ENCODE measurements around the gene ABCA5. TPM values are rescaled to one million over a fixed set of nuclear protein-coding genes. Genes with fewer than 3 reads are reported as not detected.

Gene ABCA5, protein sequence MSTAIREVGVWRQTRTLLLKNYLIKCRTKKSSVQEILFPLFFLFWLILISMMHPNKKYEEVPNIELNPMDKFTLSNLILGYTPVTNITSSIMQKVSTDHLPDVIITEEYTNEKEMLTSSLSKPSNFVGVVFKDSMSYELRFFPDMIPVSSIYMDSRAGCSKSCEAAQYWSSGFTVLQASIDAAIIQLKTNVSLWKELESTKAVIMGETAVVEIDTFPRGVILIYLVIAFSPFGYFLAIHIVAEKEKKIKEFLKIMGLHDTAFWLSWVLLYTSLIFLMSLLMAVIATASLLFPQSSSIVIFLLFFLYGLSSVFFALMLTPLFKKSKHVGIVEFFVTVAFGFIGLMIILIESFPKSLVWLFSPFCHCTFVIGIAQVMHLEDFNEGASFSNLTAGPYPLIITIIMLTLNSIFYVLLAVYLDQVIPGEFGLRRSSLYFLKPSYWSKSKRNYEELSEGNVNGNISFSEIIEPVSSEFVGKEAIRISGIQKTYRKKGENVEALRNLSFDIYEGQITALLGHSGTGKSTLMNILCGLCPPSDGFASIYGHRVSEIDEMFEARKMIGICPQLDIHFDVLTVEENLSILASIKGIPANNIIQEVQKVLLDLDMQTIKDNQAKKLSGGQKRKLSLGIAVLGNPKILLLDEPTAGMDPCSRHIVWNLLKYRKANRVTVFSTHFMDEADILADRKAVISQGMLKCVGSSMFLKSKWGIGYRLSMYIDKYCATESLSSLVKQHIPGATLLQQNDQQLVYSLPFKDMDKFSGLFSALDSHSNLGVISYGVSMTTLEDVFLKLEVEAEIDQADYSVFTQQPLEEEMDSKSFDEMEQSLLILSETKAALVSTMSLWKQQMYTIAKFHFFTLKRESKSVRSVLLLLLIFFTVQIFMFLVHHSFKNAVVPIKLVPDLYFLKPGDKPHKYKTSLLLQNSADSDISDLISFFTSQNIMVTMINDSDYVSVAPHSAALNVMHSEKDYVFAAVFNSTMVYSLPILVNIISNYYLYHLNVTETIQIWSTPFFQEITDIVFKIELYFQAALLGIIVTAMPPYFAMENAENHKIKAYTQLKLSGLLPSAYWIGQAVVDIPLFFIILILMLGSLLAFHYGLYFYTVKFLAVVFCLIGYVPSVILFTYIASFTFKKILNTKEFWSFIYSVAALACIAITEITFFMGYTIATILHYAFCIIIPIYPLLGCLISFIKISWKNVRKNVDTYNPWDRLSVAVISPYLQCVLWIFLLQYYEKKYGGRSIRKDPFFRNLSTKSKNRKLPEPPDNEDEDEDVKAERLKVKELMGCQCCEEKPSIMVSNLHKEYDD (N-terminal part only)
- 10 to 100 TPM; 16.1 to 20.7 (median 19.0) TPM for total RNA-seq
- polyA plus RNA-seq: 11.3 TPM
- long read RNA-seq, donor 1, partial matches to known transcripts: 3 of 8 reads
- long read RNA-seq, donor 1, other reads (novel, unspliced or antisense): 5 of 8 reads
- long read RNA-seq, donor 2, partial matches to known transcripts: 3 of 7 reads
- long read RNA-seq, donor 2, other reads (novel, unspliced or antisense): 4 of 7 reads
- long read RNA-seq, donor 3, partial matches to known transcripts: 4 of 6 reads
- long read RNA-seq, donor 3, other reads (novel, unspliced or antisense): 0 of 6 reads
- long read RNA-seq, donor 4, partial matches to known transcripts: 0 of 2 reads
- long read RNA-seq, donor 4, other reads (novel, unspliced or antisense): 1 of 2 reads

DNA sequence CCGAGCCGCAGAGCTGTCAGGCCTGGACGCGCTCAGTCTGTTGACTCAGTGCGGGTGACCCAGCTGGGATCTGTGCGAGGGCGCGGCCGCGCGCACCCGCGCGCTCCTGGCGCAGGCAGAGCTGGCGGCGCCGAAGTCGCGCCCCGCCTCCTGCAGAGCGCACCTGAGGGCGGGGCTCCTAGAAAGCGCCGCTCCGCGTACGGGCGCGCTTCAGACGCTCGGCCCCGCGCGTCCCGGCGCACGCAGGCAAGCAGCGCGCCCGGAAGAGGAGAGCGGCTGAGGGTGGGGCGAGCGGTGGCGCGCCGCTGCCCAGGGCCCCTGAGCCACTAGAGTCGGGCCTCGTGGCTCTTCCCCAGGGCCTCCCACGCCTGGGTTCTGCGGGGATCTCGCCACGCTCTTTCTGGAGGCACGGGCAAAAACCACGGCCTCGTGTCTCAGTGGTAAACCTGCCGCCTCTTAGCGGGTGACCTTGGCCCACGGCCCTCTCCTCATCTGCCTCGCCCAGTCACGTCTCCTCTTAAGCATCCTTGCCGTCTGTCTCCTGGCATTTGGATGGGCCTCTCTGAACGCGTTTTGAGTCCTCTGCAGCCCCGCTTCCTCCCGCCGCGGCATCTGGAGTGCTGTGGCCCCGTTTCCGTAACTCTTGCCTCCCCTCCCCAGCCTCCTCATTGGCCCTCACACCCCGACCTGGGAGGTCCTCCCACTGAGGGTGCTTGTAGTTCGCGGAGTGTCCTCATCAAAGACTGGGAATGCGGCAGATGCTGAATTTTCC lies at the start of gene ABCA5:
ABCA5 (minus strand) TSS at position 74 of the 772 bp plus-strand sequence. CDS start 12,718 bp downstream, outside the sequence.
- peak within 1 kb of the TSS; percentile 48 for H3K27ac ChIP-seq (ENCODE audit: low read length)
- H3K4me3 ChIP-seq (ENCODE audit: low read length): peak within 1 kb of the TSS; percentile 46
- peak; percentile 98 for ATAC-seq
- intact Hi-C loops (cut with DNase I): loop anchor here in 1 of 4 donors (10.0 kb wide), 1 partner anchor 88 kb away; the partner anchor contains the start of gene MAP2K6
- peak; percentile 82 to 91 (median 90) for DNase-seq
- H3K4me1 ChIP-seq (ENCODE audit: control insufficient read depth, insufficient read depth, low read length): no peaks in the 10 kb centered on the region
- no peaks in the 10 kb centered on the region for H3K27me3 ChIP-seq (ENCODE audit: control insufficient read depth, insufficient read depth)
- under 1% methylated on average over 74 of the region's 74 CpGs for WGBS
- no peaks in the 10 kb centered on the region for H3K9me3 ChIP-seq (ENCODE audit: control insufficient read depth, low read length)

DNA sequence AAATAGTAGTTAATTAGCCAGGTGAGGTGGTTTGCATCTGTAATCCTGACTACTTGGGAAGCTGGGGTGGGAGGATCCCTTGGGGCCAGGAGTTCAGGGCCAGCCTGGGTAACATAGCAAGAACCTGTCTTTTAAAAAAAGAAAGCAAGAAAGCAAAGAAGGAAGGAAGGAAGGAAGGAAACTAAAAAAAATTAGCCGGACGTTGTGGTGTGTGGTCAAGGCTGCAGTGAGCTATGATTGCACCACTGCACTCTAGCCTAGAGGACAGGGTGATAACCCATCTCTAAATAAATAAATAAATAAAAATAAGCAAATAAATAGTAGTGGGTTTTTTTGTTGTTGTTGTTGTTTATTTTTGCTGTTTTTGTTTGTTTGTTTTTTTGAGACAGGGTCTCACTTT lies 48.3 kb upstream of the ABCA5 start:
- DNase-seq: no peak
- ATAC-seq: no peak
- Histone ChIP-seq H3K4me3 (ENCODE audit: low read length) (no peak overlapping the region), H3K27ac (ENCODE audit: low read length) (no peak overlapping the region), H3K27me3 (ENCODE audit: control insufficient read depth, insufficient read depth) (no peaks in the 10 kb centered on the region), H3K4me1 (ENCODE audit: control insufficient read depth, insufficient read depth, low read length) (no peaks in the 10 kb centered on the region), H3K9me3 (ENCODE audit: control insufficient read depth, low read length) (no peaks in the 10 kb centered on the region)
- WGBS: 63% methylated on average over 2 of the region's 2 CpGs
- intact Hi-C loops (cut with DNase I): no loop called here

DNA sequence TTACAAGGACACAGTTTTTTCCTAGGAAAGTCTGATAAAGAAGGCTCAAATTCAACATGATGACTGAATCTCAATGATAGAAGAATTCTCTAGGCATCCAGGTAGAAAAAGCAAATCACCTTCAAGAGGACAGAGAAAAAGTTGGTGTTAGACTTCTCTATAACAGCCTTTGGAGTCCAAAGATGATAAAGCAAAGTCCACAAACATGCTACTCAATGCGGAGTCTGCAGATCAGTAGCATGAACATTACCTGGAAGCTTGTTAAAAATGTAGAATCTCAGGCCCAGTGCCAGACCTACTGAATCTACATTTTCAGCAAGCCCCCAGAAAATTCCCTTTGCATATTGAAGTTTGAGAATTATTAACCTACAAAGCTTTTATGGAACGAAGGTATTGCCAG lies 46.1 kb upstream of the ABCA5 start:
- no peaks in the 10 kb centered on the region for H3K9me3 ChIP-seq (ENCODE audit: control insufficient read depth, low read length)
- no peak overlapping the region for H3K4me3 ChIP-seq (ENCODE audit: low read length)
- 96% methylated on average over 2 of the region's 2 CpGs for WGBS
- ATAC-seq (no peak), DNase-seq (no peak)
- intact Hi-C loops (cut with DNase I): no loop called here
- H3K4me1 ChIP-seq (ENCODE audit: control insufficient read depth, insufficient read depth, low read length): no peaks in the 10 kb centered on the region
- no peaks in the 10 kb centered on the region for H3K27me3 ChIP-seq (ENCODE audit: control insufficient read depth, insufficient read depth)
- no peak overlapping the region for H3K27ac ChIP-seq (ENCODE audit: low read length)

DNA sequence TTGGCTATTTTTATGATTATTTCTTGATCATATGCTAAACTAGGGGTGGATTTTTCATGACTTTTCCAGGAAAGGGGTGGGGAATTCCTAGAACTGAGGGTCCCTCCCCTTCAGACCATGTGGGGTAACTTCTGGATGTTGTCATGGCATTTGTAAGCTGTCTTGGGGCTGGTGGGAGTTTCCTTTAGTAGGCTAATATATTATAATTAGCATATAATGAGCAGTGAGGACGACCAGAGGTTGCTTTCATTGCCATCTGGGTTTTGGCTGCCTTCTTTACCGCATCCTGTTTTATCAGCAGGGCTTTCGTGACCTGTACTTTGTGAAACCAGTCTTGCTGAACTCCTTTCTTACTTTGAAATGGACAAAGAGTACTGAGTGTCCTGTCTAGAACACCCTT lies 40.4 kb upstream of the ABCA5 start:
- DNase-seq (no peak), ATAC-seq (no peak)
- Histone ChIP-seq H3K27ac (ENCODE audit: low read length) (no peak overlapping the region), H3K27me3 (ENCODE audit: control insufficient read depth, insufficient read depth) (no peaks in the 10 kb centered on the region), H3K4me3 (ENCODE audit: low read length) (no peak overlapping the region), H3K9me3 (ENCODE audit: control insufficient read depth, low read length) (no peaks in the 10 kb centered on the region), H3K4me1 (ENCODE audit: control insufficient read depth, insufficient read depth, low read length) (no peaks in the 10 kb centered on the region)
- 54% methylated on average over 3 of the region's 3 CpGs for WGBS
- intact Hi-C loops (cut with DNase I): no loop called here

DNA sequence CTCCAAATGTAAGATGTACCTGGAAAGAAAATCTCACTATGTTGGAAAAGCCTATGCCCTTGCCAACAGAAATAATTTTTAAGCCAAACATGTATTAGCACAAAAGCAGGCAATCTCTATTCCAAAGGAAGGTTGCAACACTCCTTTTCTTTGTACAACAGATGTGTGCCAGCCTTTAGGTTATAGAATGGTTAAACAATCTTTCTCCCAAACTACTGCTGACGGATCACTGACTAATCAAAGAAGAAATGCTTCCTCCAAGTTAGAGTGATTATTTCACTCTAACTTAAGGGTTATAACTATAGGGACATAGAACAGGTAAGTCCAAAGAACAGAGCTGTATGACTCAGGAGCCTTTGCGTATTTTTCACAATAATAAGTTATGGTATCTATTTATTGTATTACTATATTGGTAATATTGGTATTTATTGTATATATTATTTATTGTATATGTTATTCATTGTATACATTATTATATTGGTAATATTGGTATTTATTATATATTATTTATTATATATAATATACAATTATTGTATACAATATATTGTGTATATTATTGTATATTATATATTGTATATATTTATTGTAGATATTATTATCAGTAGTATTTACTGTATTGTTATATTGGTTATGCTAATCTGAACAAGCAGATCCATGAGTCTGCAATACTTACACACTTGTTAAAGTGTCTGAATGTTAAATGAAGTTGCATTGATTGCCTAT lies 36.7 kb upstream of the ABCA5 start:
- no peaks in the 10 kb centered on the region for H3K9me3 ChIP-seq (ENCODE audit: control insufficient read depth, low read length)
- intact Hi-C loops (cut with DNase I): no loop called here
- H3K4me1 ChIP-seq (ENCODE audit: control insufficient read depth, insufficient read depth, low read length): no peaks in the 10 kb centered on the region
- DNase-seq (no peak), ATAC-seq (no peak)
- H3K27me3 ChIP-seq (ENCODE audit: control insufficient read depth, insufficient read depth): no peaks in the 10 kb centered on the region
- H3K27ac ChIP-seq (ENCODE audit: low read length): no peak overlapping the region
- H3K4me3 ChIP-seq (ENCODE audit: low read length): no peak overlapping the region
- 76% methylated on average over 2 of the region's 2 CpGs for WGBS

DNA sequence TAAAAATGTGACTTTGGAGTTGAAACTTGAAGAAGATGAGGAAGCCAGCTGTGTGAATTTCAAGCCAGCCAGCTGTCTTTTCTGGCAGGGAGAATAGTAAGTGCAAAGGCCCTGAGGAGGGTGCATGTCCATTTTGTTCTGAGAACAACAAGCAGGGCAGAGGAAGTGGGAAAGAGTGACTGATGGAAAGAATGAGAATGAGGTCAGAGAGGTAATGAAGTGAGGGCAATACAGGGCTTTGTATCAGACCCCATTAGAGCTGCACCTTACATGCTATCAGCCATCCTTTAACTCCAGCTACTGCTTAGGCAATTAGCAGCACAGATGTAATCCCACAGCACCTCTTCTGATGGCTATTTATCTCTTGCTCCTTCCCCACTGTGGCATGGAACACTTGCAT lies 34.2 kb upstream of the ABCA5 start:
- intact Hi-C loops (cut with DNase I): no loop called here
- H3K4me3 ChIP-seq (ENCODE audit: low read length): no peak overlapping the region
- no peak overlapping the region for H3K27ac ChIP-seq (ENCODE audit: low read length)
- H3K27me3 ChIP-seq (ENCODE audit: control insufficient read depth, insufficient read depth): no peaks in the 10 kb centered on the region
- no peaks in the 10 kb centered on the region for H3K9me3 ChIP-seq (ENCODE audit: control insufficient read depth, low read length)
- ATAC-seq: no peak
- H3K4me1 ChIP-seq (ENCODE audit: control insufficient read depth, insufficient read depth, low read length): no peaks in the 10 kb centered on the region
- DNase-seq: no peak

DNA sequence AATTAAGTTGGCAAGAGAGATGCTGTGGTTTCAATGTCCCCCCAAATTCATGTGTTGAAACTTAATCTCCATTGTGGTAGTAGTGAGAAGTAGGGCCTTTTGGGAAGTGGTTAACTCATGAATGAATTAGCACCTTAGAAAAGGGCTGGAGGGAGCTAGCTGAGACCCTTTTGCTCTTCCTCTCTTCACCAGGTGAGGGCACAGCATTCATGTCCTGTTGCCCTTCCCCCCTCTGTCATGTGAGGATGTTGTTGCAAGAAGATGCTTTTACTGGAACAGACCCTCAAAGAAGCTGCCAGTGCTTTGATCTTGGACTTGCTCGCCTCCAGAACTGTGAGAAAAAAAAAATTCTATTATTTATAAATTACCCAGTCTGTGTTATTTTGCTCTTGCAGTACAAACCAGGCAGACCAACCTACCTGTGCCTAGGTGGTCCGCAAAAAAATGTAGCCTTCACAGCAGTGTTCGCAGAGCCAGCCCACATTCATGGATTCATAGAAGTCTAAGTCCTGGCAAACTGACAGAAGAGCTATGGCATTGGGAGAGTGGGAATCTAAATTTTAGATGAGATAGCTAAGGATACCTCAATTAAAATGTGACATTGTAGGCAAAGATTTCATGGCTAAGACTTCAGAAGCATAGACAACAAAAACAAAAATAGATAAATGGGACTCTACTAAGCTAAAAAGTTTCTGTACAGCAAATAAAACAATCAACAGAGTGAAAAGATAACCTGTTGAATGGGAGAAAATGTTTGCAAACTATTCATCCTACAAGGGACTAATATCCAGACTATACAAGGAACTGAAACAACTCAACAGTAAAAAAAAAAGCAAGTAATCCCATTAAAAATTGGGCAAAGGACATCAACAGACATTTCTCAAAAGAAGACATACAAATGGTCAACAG lies 32.0 kb upstream of the ABCA5 start:
- Histone ChIP-seq H3K9me3 (ENCODE audit: control insufficient read depth, low read length) (no peaks in the 10 kb centered on the region), H3K27ac (ENCODE audit: low read length) (no peak overlapping the region), H3K4me3 (ENCODE audit: low read length) (no peak overlapping the region), H3K4me1 (ENCODE audit: control insufficient read depth, insufficient read depth, low read length) (no peaks in the 10 kb centered on the region), H3K27me3 (ENCODE audit: control insufficient read depth, insufficient read depth) (no peaks in the 10 kb centered on the region)
- ATAC-seq: no peak
- DNase-seq: no peak
- intact Hi-C loops (cut with DNase I): no loop called here
- 73% methylated on average over 3 of the region's 3 CpGs for WGBS

DNA sequence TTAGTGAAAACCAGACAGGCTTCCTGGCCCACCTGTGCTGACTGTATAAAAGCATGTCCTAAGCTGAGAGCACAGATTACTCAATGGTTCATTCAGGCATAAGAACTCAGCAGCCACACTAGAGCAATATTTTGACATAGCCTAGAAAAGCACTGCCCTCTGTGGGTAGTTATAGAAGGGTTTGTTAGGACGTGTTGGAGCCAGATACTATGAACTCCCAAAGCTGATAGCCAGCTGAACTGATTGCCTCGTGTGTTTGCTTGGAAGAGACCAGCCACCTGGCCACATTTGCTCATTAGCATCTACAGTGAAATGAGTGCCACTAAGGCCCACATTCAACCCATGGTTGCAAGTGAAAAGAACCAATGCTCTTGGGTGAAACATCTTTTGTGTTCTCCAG lies 30.8 kb upstream of the ABCA5 start:
- H3K27ac ChIP-seq (ENCODE audit: low read length): no peak overlapping the region
- 42% methylated on average over 2 of the region's 2 CpGs for WGBS
- no peak for ATAC-seq

DNA sequence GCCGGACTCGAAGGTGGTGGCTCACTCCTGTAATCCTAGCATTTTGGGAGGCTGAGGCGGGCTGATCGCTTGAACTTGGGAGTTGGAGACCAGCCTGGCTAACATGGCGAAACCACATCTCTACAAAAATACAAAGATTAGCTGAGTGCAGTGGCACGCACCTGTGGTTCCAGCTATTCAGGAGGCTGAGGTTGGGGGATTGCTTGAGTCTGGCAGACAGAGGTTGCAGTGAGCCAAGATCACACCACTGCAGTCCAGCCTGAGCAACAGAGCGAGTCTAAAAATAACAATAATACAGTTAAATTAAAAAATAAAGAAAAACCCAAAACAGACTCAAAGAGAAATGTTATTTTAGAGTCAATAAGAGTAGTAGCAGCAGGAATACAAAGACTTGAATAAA lies 29.7 kb upstream of the ABCA5 start:
- ATAC-seq (no peak), DNase-seq (no peak)
- WGBS: 92% methylated on average over 7 of the region's 7 CpGs
- no peaks in the 10 kb centered on the region for H3K27me3 ChIP-seq (ENCODE audit: control insufficient read depth, insufficient read depth)
- H3K4me3 ChIP-seq (ENCODE audit: low read length): no peak overlapping the region
- no peaks in the 10 kb centered on the region for H3K4me1 ChIP-seq (ENCODE audit: control insufficient read depth, insufficient read depth, low read length)
- no peaks in the 10 kb centered on the region for H3K9me3 ChIP-seq (ENCODE audit: control insufficient read depth, low read length)
- no peak overlapping the region for H3K27ac ChIP-seq (ENCODE audit: low read length)
- intact Hi-C loops (cut with DNase I): no loop called here

More for the DNA sequence above, 30.8 kb upstream of the ABCA5 start:
- no peak for DNase-seq
- Histone ChIP-seq H3K27me3 (ENCODE audit: control insufficient read depth, insufficient read depth) (no peaks in the 10 kb centered on the region), H3K4me1 (ENCODE audit: control insufficient read depth, insufficient read depth, low read length) (no peaks in the 10 kb centered on the region), H3K4me3 (ENCODE audit: low read length) (no peak overlapping the region), H3K9me3 (ENCODE audit: control insufficient read depth, low read length) (no peaks in the 10 kb centered on the region)
- intact Hi-C loops (cut with DNase I): no loop called here
